HEK293T (cell line): ENCODE measurements around the gene SLC38A6.
"Not testable (repeated sequence)": the region's sequence is repeated elsewhere in the genome, so short reads cannot be mapped to it uniquely, and the experiment has no call there.

Experiments
- CTCF ChIA-PET: fragments of 350-600 bp; formaldehyde crosslinking; extraction: SDS; loops from one replicate; lab custom pipeline; 2021; ENCODE audit warnings: antibody characterized with exemption, inconsistent platforms; lab: Yijun Ruan, JAX
- POLR2A ChIA-PET: fragments of 350-600 bp; formaldehyde crosslinking; extraction: SDS; loops from one replicate; lab custom pipeline; 2020; ENCODE audit warnings: antibody characterized with exemption, inconsistent platforms; lab: Yijun Ruan, JAX
- DNase-seq: peaks from one replicate; pipeline ENCODE4 v3.0.0; 2012; ENCODE audit warnings: mixed read lengths; ENCODE audit errors: extremely low spot score
- ARNT ChIP-seq: fragments of 450-650 bp; IDR thresholded peaks from 2 replicates; pipeline ENCODE4 v1.6.1; 2017; ENCODE audit warnings: mild to moderate bottlenecking
- BHLHE40 ChIP-seq: fragments of 450-650 bp; IDR thresholded peaks from 2 replicates; pipeline ENCODE4 v1.6.1; 2016; ENCODE audit warnings: mild to moderate bottlenecking, moderate library complexity, borderline replicate concordance
- CTBP1 ChIP-seq: fragments of 450-650 bp; IDR thresholded peaks from 2 replicates; pipeline ENCODE4 v1.6.1; 2016; ENCODE audit warnings: borderline replicate concordance
- ELF4 ChIP-seq: fragments of 450-650 bp; IDR thresholded peaks from 2 replicates; pipeline ENCODE4 v1.6.1; 2017; ENCODE audit warnings: antibody characterized with exemption
- FOXA1 ChIP-seq: fragments of 450-650 bp; IDR thresholded peaks from 2 replicates; pipeline ENCODE4 v1.6.1; 2016; ENCODE audit warnings: mild to moderate bottlenecking
- FOXK2 ChIP-seq: fragments of 450-650 bp; IDR thresholded peaks from 2 replicates; pipeline ENCODE4 v1.6.1; 2016; ENCODE audit warnings: mild to moderate bottlenecking
- FOXM1 ChIP-seq: fragments of 450-650 bp; IDR thresholded peaks from 2 replicates; pipeline ENCODE4 v1.6.1; 2017; ENCODE audit warnings: mild to moderate bottlenecking, borderline replicate concordance
- HDGF ChIP-seq: fragments of 450-650 bp; IDR thresholded peaks from 2 replicates; pipeline ENCODE4 v1.6.1; 2017; ENCODE audit warnings: antibody characterized with exemption, borderline replicate concordance
- L3MBTL2 ChIP-seq: fragments of 450-650 bp; conservative IDR thresholded peaks from 2 replicates; pipeline ENCODE4 v1.6.1; 2016; ENCODE audit warnings: mild to moderate bottlenecking
- LEF1 ChIP-seq: fragments of 450-650 bp; IDR thresholded peaks from 2 replicates; pipeline ENCODE4 v1.6.1; 2017; ENCODE audit warnings: mild to moderate bottlenecking, borderline replicate concordance
- NFRKB ChIP-seq: fragments of 450-650 bp; IDR thresholded peaks from 2 replicates; pipeline ENCODE4 v1.6.1; 2016; ENCODE audit warnings: mild to moderate bottlenecking, moderate library complexity
- PKNOX1 ChIP-seq: fragments of 450-650 bp; IDR thresholded peaks from 2 replicates; pipeline ENCODE4 v1.6.1; 2016
- SP1 ChIP-seq: fragments of 450-650 bp; IDR thresholded peaks from 2 replicates; pipeline ENCODE4 v1.6.1; 2017
- SUZ12 ChIP-seq: fragments of 450-650 bp; IDR thresholded peaks from 2 replicates; pipeline ENCODE4 v1.6.1; 2016; ENCODE audit warnings: mild to moderate bottlenecking
- TARDBP ChIP-seq: fragments of 450-650 bp; IDR thresholded peaks from 2 replicates; pipeline ENCODE4 v1.6.1; 2016
- ZNF384 ChIP-seq: fragments of 450-650 bp; IDR thresholded peaks from 2 replicates; pipeline ENCODE4 v1.6.1; 2016

The SLC38A6 gene

GRCh38 chr14:61088081-61088480 is 107.0 kb downstream of the SLC38A6 start:
- ChIA-PET CTCF (no interaction called here), POLR2A (no interaction called here)
- no peak for TF ChIP-seq NFRKB
- TF ChIP-seq BHLHE40: no peak
- no peak for TF ChIP-seq TARDBP
- TF ChIP-seq CTBP1: no peak
- TF ChIP-seq LEF1: no peak
- no peak for TF ChIP-seq L3MBTL2
- no peak for TF ChIP-seq ZNF384
- no peak for TF ChIP-seq FOXA1
- DNase-seq: no peak

- DNase-seq: no peak
- ChIA-PET POLR2A (no interaction called here), CTCF (no interaction called here)
Measured at GRCh38 chr14:61089126-61089750, 108.2 kb downstream of the SLC38A6 start.

GRCh38 chr14:61090432-61091216 is 109.6 kb downstream of the SLC38A6 start:
- DNase-seq: no peak
- ChIA-PET CTCF (no interaction called here), POLR2A (no interaction called here)
- no peak for TF ChIP-seq FOXM1
- no peak for TF ChIP-seq CTBP1
- no peak for TF ChIP-seq SP1
- no peak for TF ChIP-seq SUZ12
- TF ChIP-seq BHLHE40: no peak
- no peak for TF ChIP-seq FOXA1
- no peak for TF ChIP-seq NFRKB
- TF ChIP-seq ARNT: no peak
- TF ChIP-seq ELF4: no peak
- no peak for TF ChIP-seq LEF1

More at GRCh38 chr14:61089126-61089750, 108.2 kb downstream of the SLC38A6 start:
- TF ChIP-seq TARDBP (no peak), CTBP1 (no peak), SP1 (no peak), FOXM1 (no peak), HDGF (no peak), FOXA1 (no peak), BHLHE40 (no peak), ARNT (no peak), FOXK2 (no peak), NFRKB (no peak), L3MBTL2 (no peak), SUZ12 (no peak), ZNF384 (no peak), PKNOX1 (no peak), LEF1 (no peak), ELF4 (no peak)

- no peak for TF ChIP-seq FOXM1
- no peak for TF ChIP-seq FOXK2
- no peak for TF ChIP-seq FOXA1
- TF ChIP-seq TARDBP: no peak
- no peak for TF ChIP-seq ZNF384
- no peak for TF ChIP-seq PKNOX1
- TF ChIP-seq L3MBTL2: no peak
- ChIA-PET CTCF (no interaction called here), POLR2A (no interaction called here)
- DNase-seq: no peak
Measured at GRCh38 chr14:61091657-61092273, 110.7 kb downstream of the SLC38A6 start.

GRCh38 chr14:61098096-61098495 is 117.1 kb downstream of the SLC38A6 start:
- POLR2A ChIA-PET, CTCF ChIA-PET, DNase-seq: not testable (repeated sequence)

GRCh38 chr14:61098721-61099120 is 117.7 kb downstream of the SLC38A6 start:
- DNase-seq: no peak
- TF ChIP-seq CTBP1: no peak
- TF ChIP-seq BHLHE40: no peak
- TF ChIP-seq TARDBP: no peak
- TF ChIP-seq SUZ12: no peak
- no peak for TF ChIP-seq L3MBTL2
- no peak for TF ChIP-seq LEF1
- no peak for TF ChIP-seq HDGF
- TF ChIP-seq FOXM1: no peak
- no peak for TF ChIP-seq PKNOX1
- TF ChIP-seq ZNF384: no peak
- no peak for TF ChIP-seq FOXK2
- no peak for TF ChIP-seq SP1
- TF ChIP-seq ELF4: no peak
- TF ChIP-seq ARNT: no peak
- TF ChIP-seq NFRKB: no peak
- no peak for TF ChIP-seq FOXA1
- POLR2A ChIA-PET: no interaction called here
- CTCF ChIA-PET: no interaction called here
